GM21576 (cell line): ENCODE results near the gene AIG1.
"Not testable (repeated sequence)": the region's sequence is repeated elsewhere in the genome, so short reads cannot be mapped to it uniquely, and the experiment has no call there.

ENCODE experiments used
- ATAC-seq: cut with Tn5 transposase; IDR thresholded peaks from one replicate; pipeline ENCODE4 v1.9.1; 2021; ENCODE audit warnings: mild to moderate bottlenecking, moderate library complexity; ENCODE audit not compliant: unreplicated experiment

The AIG1 gene

DNA sequence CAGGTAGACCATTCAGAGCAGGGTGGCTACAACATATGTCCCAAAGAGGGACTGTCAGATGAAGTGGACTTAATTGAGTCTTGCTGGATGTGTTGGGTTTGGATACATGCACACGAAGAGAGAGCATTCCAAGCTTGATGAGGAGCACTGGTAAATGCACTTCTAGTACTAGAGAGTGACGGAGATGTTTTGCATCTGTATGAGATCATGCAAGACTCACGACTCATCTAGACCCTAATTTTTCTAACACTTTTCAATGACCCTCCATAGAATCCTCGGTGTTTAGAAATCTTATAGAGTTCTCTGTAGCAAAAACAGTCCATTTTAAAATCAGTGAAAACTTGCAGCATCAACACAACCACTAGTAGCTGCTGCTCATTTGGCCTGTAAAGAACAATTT, 4.8 kb upstream of the AIG1 start:
- ATAC-seq: no peak

DNA sequence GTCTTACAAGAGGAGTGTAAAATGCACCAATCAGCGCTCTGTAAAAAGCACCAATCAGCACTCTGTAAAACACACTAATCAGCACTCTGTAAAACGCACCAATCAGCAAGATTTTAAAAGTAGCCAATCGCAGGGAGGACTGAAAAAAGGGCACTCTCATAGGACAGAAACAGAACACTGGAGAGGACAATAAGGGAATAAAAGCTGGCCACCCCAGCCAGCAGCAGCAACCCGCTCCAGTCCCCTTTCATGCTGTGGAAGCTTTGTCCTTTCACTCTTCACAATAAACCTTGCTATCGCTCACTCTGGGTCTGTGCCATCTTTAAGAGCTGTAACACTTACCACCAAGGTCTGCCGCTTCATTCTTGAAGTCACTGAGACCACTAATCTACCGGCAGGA, 1.7 kb upstream of the AIG1 start:
- no peak for ATAC-seq

DNA sequence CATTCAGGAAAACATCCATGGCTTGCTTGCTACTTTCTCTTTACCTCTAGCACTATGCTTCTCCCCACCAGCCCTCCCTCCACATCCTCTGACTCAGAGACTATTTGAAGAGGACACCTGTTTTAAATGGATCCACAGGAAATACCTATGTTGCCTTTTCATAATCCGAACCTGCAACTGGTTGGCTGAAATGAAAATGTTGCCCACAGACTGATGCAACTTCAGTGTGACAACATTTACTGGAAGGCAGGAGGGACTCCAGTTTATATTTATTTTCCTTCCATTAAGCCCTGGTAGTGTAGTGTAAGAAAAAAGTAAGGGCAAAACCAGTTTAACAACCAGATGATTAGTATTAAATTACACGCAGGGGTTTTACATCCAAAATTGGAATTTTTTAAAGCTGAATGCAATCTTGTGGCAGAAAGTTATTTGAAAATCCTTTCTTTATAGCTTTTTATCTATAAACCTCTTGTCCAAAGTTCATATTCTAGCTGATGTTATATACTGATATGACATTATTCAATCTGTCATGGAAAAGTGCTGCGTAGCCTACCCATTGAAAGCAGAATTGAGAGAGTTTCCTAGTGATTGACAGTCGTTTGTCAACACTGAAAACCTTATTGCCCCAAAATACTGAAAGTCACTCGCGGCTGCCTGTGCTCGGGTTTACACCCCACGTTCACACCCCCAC, 881 bp upstream of the AIG1 start:
- no peak for ATAC-seq

GRCh38 chr6:143060354-143060805, 309 bp upstream of the AIG1 start:
- ATAC-seq: peak; percentile 69

DNA sequence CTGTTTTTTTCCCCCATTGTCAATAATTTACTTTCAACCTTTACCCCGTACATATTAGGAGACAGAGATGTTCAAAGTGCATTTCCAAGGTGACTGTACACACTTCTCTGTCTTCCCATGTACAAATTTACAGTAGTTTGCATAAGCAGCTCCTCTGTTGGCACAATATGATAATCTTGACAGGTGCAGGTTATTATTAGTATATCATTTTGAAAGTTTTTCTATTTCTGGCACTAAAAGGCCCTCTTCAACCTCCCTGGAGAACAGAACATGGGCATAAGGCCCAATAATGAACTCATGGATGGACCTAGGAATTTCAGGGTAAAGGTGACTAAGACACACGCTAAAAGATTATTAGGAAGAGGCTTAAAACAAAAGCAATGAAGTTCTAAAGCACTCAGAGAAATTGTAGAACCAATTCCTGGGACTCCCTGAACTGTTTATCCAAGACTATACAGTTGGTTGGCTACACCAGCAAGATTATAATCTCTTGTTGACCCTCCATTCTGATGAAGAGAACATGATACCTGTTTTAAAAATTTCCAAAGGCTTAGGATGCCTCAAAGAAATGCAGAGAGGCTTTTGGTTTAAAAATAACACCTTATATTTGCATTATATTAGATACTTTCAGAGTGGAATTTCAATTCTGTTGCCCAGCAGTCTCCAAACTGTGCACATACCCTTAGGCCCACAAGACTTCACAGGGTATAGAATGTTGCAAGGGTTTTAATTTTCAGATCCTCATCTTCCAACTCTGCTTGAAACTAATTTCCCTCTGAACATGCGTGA, 1.1 kb downstream of the AIG1 start:
- no peak for ATAC-seq

- no peak for ATAC-seq
Observed at GRCh38 chr6:143062551-143062950, 1.9 kb downstream of the AIG1 start.

GRCh38 chr6:143063631-143064030, 2.9 kb downstream of the AIG1 start:
- ATAC-seq: no peak

DNA sequence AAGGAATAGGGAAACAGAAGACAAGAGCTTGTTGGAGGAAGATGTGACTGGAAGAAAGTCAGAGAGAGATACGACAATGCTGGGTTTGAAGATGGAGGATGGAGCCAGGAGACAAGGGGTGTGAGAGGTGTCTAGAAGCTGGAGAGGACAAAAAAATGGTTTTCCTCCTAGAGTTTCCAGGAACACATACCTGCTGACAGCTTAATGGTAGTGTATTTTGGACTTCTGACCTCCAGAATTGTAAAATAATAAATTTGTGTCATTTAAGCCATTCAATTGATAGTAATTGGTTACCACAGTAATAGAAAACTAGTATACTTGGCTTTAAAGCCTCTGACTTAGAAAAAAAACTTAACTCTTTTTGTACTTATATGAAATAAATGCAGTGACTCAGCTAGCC, 3.6 kb downstream of the AIG1 start:
- ATAC-seq: no peak

GRCh38 chr6:143064951-143065683, 4.4 kb downstream of the AIG1 start:
- ATAC-seq: no peak

- no peak for ATAC-seq
Observed at GRCh38 chr6:143068001-143068400, 7.3 kb downstream of the AIG1 start.

GRCh38 chr6:143074101-143074500, 13.4 kb downstream of the AIG1 start:
- no peak for ATAC-seq

DNA sequence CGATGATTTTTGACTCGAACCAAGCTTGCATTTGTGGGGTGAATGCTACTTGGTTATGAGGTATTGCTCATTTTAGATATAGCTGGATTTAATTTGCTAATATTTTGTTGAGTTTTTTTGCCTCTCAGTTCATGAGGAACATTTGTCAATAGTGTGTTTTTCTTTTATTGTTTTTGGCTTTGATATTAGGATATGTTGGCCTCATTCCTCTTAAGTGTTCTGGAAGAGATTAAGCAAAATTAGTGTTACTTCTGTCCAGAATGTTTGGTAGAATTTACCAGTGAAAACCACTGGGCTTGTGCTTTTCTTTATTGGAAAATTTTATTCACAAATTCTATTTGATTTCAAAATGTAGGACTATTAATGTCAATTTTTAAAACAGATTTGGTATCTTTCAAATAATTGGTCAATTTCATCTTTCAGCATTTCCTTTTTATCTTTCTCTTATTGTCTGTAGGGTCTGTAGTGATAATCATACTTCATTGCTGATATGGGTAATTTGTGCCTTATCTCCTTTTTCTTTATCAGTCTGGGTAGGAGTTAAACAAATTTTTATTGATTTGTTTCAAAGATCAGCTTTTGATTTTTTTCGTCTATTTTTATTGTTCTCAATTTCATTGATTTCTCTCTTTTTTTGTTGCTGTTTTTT, 14.1 kb downstream of the AIG1 start:
- ATAC-seq: no peak

DNA sequence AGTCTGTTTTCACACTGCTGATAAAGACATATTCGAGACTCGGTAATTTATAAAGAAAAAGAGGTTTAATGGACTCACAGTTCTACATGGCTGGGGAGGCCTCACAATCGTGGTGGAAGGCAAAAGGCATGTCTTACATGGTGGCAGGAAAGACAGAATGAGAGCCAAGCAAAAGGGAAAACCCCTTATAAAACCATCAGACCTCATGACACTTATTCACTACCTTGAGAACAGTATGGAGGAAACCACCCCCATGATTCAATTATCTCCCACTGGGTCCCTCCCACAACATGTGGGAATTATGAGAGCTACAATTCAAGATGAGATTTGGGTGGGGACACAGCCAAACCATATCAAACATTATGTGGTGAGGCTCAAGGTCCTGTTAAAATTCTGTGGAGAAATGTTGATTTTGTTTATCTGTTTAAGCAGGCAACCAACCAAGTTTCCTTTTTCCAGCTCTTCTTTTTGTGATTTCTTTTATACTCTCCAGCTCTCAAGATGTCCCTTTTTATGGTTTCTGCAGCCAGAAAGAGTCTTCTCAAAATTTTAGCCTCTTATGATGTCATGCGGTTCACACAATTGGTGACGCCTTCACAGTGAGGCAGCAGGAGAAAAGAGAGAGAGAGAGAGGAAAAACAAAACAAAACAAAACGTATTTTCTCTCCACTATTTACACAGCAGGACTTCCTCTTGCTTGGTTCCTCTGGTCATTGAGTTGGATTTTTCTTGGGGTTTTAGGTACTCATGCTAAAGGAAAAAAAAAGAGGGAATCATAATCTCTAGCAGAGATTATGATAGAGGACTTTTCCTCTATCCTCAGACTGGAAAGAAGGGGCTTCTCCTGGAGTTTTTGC, 18.0 kb downstream of the AIG1 start:
- ATAC-seq: no peak

DNA sequence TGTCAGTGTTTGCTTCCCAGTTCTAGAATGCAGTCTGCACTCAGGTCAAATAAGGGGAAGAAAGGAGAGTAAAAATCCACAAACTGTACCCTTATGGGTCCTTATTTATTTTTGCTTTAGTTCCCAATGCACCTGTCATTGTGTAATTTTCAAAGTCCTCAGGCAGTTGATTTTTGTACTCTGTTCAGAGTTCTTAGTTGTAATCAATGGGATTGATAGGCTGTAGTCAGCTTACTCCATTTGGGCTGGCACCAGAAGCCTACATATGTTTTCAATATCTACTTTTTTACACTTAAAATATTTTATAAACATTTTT, 18.6 kb downstream of the AIG1 start:
- ATAC-seq: no peak

GRCh38 chr6:143082274-143082673, 21.6 kb downstream of the AIG1 start:
- ATAC-seq: not testable (repeated sequence)

DNA sequence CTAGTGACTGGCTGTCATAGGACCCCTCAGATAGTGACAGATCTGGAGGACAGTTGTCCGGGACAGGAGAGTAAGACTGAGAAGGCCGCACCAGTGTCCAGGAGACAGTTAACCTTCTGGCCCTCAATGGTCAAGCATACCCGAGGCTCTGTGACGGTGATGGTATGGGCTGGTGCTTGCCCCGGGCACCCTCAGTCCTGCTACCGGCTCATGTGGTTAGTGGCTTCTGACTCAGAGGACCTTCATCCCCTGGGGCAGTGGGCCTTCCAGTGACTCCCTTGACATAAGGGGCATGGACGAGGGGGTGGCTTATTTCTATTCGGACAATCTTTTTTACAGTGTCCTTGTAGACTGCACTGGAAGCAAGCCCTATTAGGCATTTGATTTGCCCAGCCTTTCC, 23.3 kb downstream of the AIG1 start:
- ATAC-seq: not testable (repeated sequence)

DNA sequence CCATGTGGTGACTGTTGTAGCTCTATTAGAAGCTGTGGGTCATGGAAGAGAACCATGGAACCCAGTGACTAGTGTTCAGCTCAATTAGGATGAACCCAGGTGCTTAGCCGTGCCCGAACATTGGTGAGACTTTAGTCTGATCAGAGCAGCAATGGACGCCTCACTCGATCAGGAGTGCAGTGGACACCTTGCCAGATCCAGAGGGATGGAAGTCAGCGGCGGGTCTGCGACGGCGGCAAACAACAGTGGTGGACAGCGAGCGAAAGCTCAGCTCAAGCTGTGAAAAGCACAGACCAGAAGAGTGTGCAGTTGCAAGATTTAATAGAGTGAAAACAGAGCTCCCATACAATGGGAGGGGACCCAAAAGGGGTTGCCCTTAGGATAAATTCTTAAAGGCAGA, 26.6 kb downstream of the AIG1 start:
- ATAC-seq: not testable (repeated sequence)

DNA sequence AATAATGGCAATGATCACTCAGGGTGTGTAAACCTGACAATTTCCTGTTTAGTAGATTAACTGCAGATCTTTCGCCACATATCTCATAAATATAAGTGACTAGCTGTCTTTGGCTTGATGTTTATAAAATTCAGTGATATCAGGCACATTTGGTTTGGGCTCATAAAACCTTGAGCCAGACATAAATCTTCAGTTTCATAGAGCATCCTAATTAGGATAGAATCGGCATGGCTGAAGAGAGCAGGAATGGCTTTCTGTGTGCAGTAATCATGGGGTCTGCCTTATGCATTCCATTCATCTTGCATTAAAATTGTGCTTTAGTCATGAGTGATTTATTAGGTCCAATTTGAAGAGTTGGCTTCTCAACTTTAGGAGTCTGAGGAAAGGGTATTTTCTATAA, 27.2 kb downstream of the AIG1 start:
- no peak for ATAC-seq

DNA sequence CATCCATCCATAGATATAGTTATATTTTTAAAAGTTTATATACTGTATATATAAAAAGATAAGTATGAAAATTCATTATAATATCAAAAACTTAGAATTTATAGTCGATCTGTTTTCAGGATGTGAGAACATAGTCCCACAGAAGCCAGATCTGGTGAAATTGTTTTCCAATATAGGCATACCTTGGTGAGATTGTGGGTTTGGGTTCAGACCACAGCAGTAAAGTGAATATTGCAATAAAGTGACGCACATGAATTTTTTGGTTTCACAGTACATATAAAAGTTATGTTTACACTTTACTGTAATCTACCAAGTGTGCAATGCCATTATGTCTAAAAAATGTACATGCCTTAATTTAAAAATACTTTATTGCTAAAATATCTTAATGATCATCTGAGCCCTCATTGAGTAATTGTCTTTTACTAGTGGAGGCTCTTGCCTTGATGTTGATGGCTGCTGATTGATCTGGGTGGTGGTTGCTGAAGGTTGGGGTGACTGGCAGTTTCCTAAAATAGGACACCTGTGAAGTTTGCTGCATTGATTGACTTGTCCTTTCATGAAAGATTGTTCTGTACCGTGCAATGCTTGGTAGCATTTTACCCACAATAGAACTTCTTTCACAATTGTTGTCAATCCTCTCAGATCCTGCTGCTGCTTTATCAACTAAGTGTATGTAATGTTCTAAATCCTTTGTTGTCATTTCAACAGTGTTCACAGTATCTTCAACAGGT, 29.8 kb downstream of the AIG1 start:
- no peak for ATAC-seq

GRCh38 chr6:143092768-143093167, 32.1 kb downstream of the AIG1 start:
- ATAC-seq: no peak
